Pons (tissue), 1 donor: Measurements from ENCODE around the gene SYNRG.

Source experiments
- DNase-seq: peaks from one replicate; pipeline ENCODE4 v3.0.0-alpha.2; 2016; ENCODE audit warnings: low spot score

The SYNRG gene

GRCh38 chr17:37503148-37503547 lies 106.1 kb downstream of the SYNRG start:
- DNase-seq, result no peak

- no peak for DNase-seq
Measured at GRCh38 chr17:37502009-37502936, 106.9 kb downstream of the SYNRG start.

GRCh38 chr17:37500378-37500777 lies 108.8 kb downstream of the SYNRG start:
- no peak for DNase-seq

- DNase-seq, result no peak
Measured at GRCh38 chr17:37494971-37495370, 114.2 kb downstream of the SYNRG start.

GRCh38 chr17:37494401-37494831 lies 114.8 kb downstream of the SYNRG start:
- DNase-seq, result no peak

GRCh38 chr17:37493249-37494027 lies 115.8 kb downstream of the SYNRG start:
- no peak for DNase-seq

GRCh38 chr17:37492167-37492566 lies 117.1 kb downstream of the SYNRG start:
- no peak for DNase-seq

GRCh38 chr17:37490638-37491614 lies 118.3 kb downstream of the SYNRG start:
- DNase-seq, result peak; percentile 35

- peak; percentile 31 for DNase-seq
Measured at GRCh38 chr17:37490022-37490587, 119.1 kb downstream of the SYNRG start.

GRCh38 chr17:37489197-37490001 lies 119.8 kb downstream of the SYNRG start, which contains the start of gene DUSP14:
Gene DUSP14, plus strand, starts transcription at chr17:37489891. Its CDS starts 22,382 bp downstream, at chr17:37512273.
- peak; percentile 65 for DNase-seq

- DNase-seq, result peak; percentile 62
Measured at GRCh38 chr17:37488607-37489196, 120.5 kb downstream of the SYNRG start.

- DNase-seq, result peak; percentile 69
Measured at GRCh38 chr17:37488009-37488604, 121.1 kb downstream of the SYNRG start.

- DNase-seq, result no peak
Measured at GRCh38 chr17:37485938-37486570, 123.2 kb downstream of the SYNRG start.

GRCh38 chr17:37483311-37484039 lies 125.7 kb downstream of the SYNRG start:
- DNase-seq, result peak; percentile 12

- no peak for DNase-seq
Measured at GRCh38 chr17:37481001-37481665, 128.1 kb downstream of the SYNRG start.

- DNase-seq, result no peak
Measured at GRCh38 chr17:37480427-37480826, 128.8 kb downstream of the SYNRG start.

- DNase-seq, result no peak
Measured at GRCh38 chr17:37479025-37479424, 130.2 kb downstream of the SYNRG start.

- DNase-seq, result no peak
Measured at GRCh38 chr17:37478187-37478586, 131.0 kb downstream of the SYNRG start.
